Measurements from ENCODE around the gene HELB. TPM values are rescaled to one million over a fixed set of nuclear protein-coding genes. Genes with fewer than 3 reads are reported as not detected.

The HELB gene
- total RNA-seq, 2 experiments from 2014 or later: 42.3 to 43.3 TPM

DNA sequence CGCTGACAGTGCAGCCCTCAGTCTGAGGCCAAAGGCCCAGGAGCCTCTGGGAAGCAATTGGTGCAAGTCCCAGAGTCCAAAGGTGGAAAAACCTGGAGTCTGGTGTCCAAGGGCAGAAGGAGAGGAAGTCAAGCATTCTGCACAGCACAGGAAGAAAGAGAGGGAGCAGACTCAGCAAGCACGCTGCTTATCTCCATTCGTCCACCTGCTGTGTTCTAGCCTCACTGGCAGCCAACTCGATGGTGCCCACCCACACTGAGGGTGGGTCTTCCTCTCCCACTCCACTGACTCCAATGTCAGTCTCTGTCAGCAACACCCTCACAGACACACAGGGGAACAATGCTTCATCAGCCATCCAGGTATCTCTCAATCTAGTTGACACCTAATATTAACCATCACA lies 38.8 kb downstream of the HELB start:
- peaks cover 79% of the 10 kb centered on the region for H3K36me3 Mint-ChIP-seq (ENCODE audit: low read depth)
- H3K4me1 Mint-ChIP-seq: peaks cover 16% of the 10 kb centered on the region
- DNase-seq: no peak
- peaks cover 27% of the 10 kb centered on the region for H3K9me3 Mint-ChIP-seq
- POLR2A ChIA-PET: no interaction called here
- H3K27ac Mint-ChIP-seq: no peak overlapping the region
- CTCF ChIA-PET: no interaction called here
- no peaks in the 10 kb centered on the region for H3K27me3 Mint-ChIP-seq
- H3K4me3 Mint-ChIP-seq: no peak overlapping the region

- peak overlapping the region; percentile 6 for H3K27ac Mint-ChIP-seq
- H3K4me3 Mint-ChIP-seq: no peak overlapping the region
- DNase-seq: no peak
- CTCF ChIA-PET: interaction anchor here (0.6 to 1.4 kb wide), 6 partner anchors 9 to 1575 kb away, joined by 3 to 4 read pairs (median 3); no protein-coding TSS in a partner anchor
- POLR2A ChIA-PET: no interaction called here
- peaks cover 21% of the 10 kb centered on the region for H3K9me3 Mint-ChIP-seq
- peaks cover 81% of the 10 kb centered on the region for H3K36me3 Mint-ChIP-seq (ENCODE audit: low read depth)
- peaks cover 17% of the 10 kb centered on the region for H3K4me1 Mint-ChIP-seq
- no peaks in the 10 kb centered on the region for H3K27me3 Mint-ChIP-seq
Measured at GRCh38 chr12:66345212-66345611, 42.9 kb downstream of the HELB start.

GRCh38 chr12:66345956-66346355 lies 43.7 kb downstream of the HELB start:
- no peak overlapping the region for H3K4me3 Mint-ChIP-seq
- DNase-seq: no peak
- H3K27ac Mint-ChIP-seq: peak overlapping the region; percentile 64
- no peaks in the 10 kb centered on the region for H3K27me3 Mint-ChIP-seq
- H3K4me1 Mint-ChIP-seq: peaks cover 17% of the 10 kb centered on the region
- ChIA-PET POLR2A (no interaction called here), CTCF (interaction anchor here (0.6 to 1.4 kb wide), 3 partner anchors 10 to 1576 kb away, joined by 3 to 4 read pairs (median 3); no protein-coding TSS in a partner anchor)
- peaks cover 15% of the 10 kb centered on the region for H3K9me3 Mint-ChIP-seq
- peaks cover 80% of the 10 kb centered on the region for H3K36me3 Mint-ChIP-seq (ENCODE audit: low read depth)

DNA sequence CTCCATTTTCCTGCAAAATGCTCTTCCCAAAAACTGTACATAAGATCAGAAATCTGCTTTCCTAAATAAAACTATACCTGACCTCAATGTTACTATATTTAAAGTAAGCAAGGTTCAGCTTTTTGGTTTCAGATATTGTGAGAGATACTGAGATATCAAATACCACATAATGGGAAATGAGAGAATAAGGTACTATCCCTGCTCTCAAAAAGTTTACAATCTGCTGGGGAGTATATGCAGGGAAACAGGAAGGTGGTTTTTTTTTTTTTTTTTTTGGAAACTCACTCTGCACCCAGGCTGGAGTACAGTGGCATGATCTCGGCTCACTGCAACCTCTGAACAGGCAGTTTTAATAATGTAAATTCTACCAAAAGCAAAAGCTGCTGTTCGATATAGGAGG lies 49.0 kb downstream of the HELB start:
- Mint-ChIP-seq H3K27ac (no peak overlapping the region), H3K27me3 (no peaks in the 10 kb centered on the region), H3K4me3 (no peak overlapping the region), H3K4me1 (no peaks in the 10 kb centered on the region), H3K9me3 (no peaks in the 10 kb centered on the region), H3K36me3 (ENCODE audit: low read depth) (peaks cover 46% of the 10 kb centered on the region)
- ChIA-PET POLR2A (interaction anchor here (0.6 kb wide), 1 partner anchor 57 kb away, joined by 5 read pairs; no protein-coding TSS in a partner anchor), CTCF (no interaction called here)
- no peak for DNase-seq

DNA sequence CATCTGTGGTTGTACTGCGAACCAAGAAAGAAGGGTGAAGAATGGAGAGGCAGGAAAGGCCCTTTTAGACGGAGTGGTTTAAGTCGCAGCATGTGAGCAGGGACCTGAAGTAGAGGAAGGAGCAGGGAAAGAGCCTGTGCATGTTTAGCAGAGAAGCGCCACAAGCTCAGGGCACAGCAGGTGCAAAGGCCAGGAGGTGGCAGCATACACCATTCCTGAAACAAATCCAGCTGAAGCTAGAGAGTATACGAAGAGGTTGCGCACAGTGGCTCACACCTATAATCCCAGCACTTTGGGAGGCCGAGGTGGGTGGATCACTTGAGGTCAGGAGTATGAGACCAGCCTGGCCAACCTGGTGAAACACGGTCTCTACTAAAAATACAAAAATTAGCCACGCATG lies 49.9 kb downstream of the HELB start:
- peak; percentile 16 for DNase-seq
- H3K4me3 Mint-ChIP-seq: no peak overlapping the region
- CTCF ChIA-PET: no interaction called here
- H3K9me3 Mint-ChIP-seq: no peaks in the 10 kb centered on the region
- no peaks in the 10 kb centered on the region for H3K4me1 Mint-ChIP-seq
- H3K36me3 Mint-ChIP-seq (ENCODE audit: low read depth): peaks cover 37% of the 10 kb centered on the region
- no peaks in the 10 kb centered on the region for H3K27me3 Mint-ChIP-seq
- POLR2A ChIA-PET: no interaction called here
- H3K27ac Mint-ChIP-seq: no peak overlapping the region

- H3K27me3 Mint-ChIP-seq: no peaks in the 10 kb centered on the region
- CTCF ChIA-PET: no interaction called here
- no peaks in the 10 kb centered on the region for H3K9me3 Mint-ChIP-seq
- no peak overlapping the region for H3K27ac Mint-ChIP-seq
- no peak overlapping the region for H3K4me3 Mint-ChIP-seq
- no peaks in the 10 kb centered on the region for H3K4me1 Mint-ChIP-seq
- peaks cover 36% of the 10 kb centered on the region for H3K36me3 Mint-ChIP-seq (ENCODE audit: low read depth)
- POLR2A ChIA-PET: no interaction called here
- no peak for DNase-seq
Measured at GRCh38 chr12:66352899-66353298, 50.6 kb downstream of the HELB start.

DNA sequence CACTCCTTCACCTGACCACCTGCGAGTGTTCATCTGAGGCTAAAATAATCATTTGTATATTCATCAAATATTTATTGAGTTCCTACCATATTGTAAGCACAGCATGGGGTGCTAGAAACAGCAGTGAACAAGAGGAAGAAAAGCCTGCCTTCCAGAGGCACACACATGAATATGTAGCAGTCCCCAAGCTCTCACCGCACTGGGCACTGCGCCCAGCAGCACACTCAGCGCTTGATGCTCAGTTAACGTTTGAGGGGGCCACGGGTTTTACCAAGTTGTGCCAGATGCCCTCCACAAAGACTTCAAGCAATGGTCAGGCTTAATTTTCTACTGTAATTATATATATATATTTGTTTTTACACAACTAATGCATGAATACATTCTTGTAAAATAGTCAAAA lies 52.0 kb downstream of the HELB start:
- peaks cover 27% of the 10 kb centered on the region for H3K36me3 Mint-ChIP-seq (ENCODE audit: low read depth)
- no peaks in the 10 kb centered on the region for H3K4me1 Mint-ChIP-seq
- no peaks in the 10 kb centered on the region for H3K9me3 Mint-ChIP-seq
- ChIA-PET POLR2A (interaction anchor here (1.2 kb wide), 1 partner anchor 30 kb away, joined by 3 read pairs; no protein-coding TSS in a partner anchor), CTCF (no interaction called here)
- DNase-seq: no peak
- no peak overlapping the region for H3K4me3 Mint-ChIP-seq
- no peak overlapping the region for H3K27ac Mint-ChIP-seq
- H3K27me3 Mint-ChIP-seq: no peaks in the 10 kb centered on the region

GRCh38 chr12:66359300-66359699 lies 57.0 kb downstream of the HELB start:
- ChIA-PET CTCF (interaction anchor here (1.3 kb wide), 2 partner anchors 11 to 15 kb away, joined by 3 read pairs; no protein-coding TSS in a partner anchor), POLR2A (no interaction called here)
- H3K9me3 Mint-ChIP-seq: no peaks in the 10 kb centered on the region
- no peaks in the 10 kb centered on the region for H3K27me3 Mint-ChIP-seq
- H3K4me1 Mint-ChIP-seq: no peaks in the 10 kb centered on the region
- H3K36me3 Mint-ChIP-seq (ENCODE audit: low read depth): peaks cover 6% of the 10 kb centered on the region
- no peak overlapping the region for H3K4me3 Mint-ChIP-seq
- no peak overlapping the region for H3K27ac Mint-ChIP-seq
- DNase-seq: no peak

DNA sequence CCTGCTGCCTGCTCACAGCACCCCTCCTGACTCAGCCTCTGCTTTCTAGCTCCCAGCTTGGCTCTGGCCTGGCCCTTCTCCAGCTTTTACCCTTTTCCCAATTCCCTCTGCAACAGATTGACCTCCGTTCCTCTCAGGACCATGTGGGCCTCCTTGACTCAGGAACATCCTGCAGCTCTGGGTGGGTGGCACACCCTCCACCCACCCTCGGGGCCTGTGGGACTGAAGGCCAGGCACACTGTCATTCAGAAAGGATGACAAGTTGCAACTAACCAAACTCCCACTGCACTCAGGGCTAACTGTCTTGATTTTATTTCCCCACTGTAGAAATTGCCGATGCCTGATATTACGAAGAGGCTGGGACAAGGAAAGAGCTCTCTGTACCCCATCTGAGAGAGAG lies 59.4 kb downstream of the HELB start:
- no peaks in the 10 kb centered on the region for H3K9me3 Mint-ChIP-seq
- H3K36me3 Mint-ChIP-seq (ENCODE audit: low read depth): peaks cover 6% of the 10 kb centered on the region
- H3K4me1 Mint-ChIP-seq: no peaks in the 10 kb centered on the region
- no peak overlapping the region for H3K4me3 Mint-ChIP-seq
- H3K27ac Mint-ChIP-seq: no peak overlapping the region
- ChIA-PET POLR2A (no interaction called here), CTCF (interaction anchor here (0.8 to 1.2 kb wide), 3 partner anchors 10 to 83 kb away, joined by 3 to 5 read pairs (median 3); no protein-coding TSS in a partner anchor)
- DNase-seq: no peak
- no peaks in the 10 kb centered on the region for H3K27me3 Mint-ChIP-seq

- ChIA-PET POLR2A (no interaction called here), CTCF (interaction anchor here (1.4 kb wide), 1 partner anchor 11 kb away, joined by 5 read pairs; no protein-coding TSS in a partner anchor)
- Mint-ChIP-seq H3K9me3 (no peaks in the 10 kb centered on the region), H3K36me3 (ENCODE audit: low read depth) (no peaks in the 10 kb centered on the region), H3K4me1 (no peaks in the 10 kb centered on the region), H3K27ac (no peak overlapping the region), H3K4me3 (no peak overlapping the region), H3K27me3 (no peaks in the 10 kb centered on the region)
- no peak for DNase-seq
Measured at GRCh38 chr12:66365718-66366490, 63.6 kb downstream of the HELB start.

GRCh38 chr12:66367015-66367667 lies 64.8 kb downstream of the HELB start:
- ChIA-PET POLR2A (no interaction called here), CTCF (interaction anchor here (0.6 to 1.4 kb wide), 2 partner anchors 9 to 220 kb away, joined by 3 to 5 read pairs; no protein-coding TSS in a partner anchor)
- H3K36me3 Mint-ChIP-seq (ENCODE audit: low read depth): no peaks in the 10 kb centered on the region
- H3K27me3 Mint-ChIP-seq: no peaks in the 10 kb centered on the region
- no peak overlapping the region for H3K27ac Mint-ChIP-seq
- no peak overlapping the region for H3K4me3 Mint-ChIP-seq
- H3K9me3 Mint-ChIP-seq: no peaks in the 10 kb centered on the region
- DNase-seq: no peak
- H3K4me1 Mint-ChIP-seq: no peaks in the 10 kb centered on the region

- no peak overlapping the region for H3K27ac Mint-ChIP-seq
- ChIA-PET POLR2A (no interaction called here), CTCF (interaction anchor here (0.7 to 0.9 kb wide), 2 partner anchors 10 to 11 kb away, joined by 3 read pairs; no protein-coding TSS in a partner anchor)
- DNase-seq: no peak
- H3K4me1 Mint-ChIP-seq: no peaks in the 10 kb centered on the region
- H3K4me3 Mint-ChIP-seq: no peak overlapping the region
- H3K27me3 Mint-ChIP-seq: no peaks in the 10 kb centered on the region
- H3K36me3 Mint-ChIP-seq (ENCODE audit: low read depth): peaks cover 5% of the 10 kb centered on the region
- H3K9me3 Mint-ChIP-seq: no peaks in the 10 kb centered on the region
Measured at GRCh38 chr12:66371982-66372381, 69.7 kb downstream of the HELB start.

- ChIA-PET POLR2A (no interaction called here), CTCF (interaction anchor here (0.6 kb wide), 1 partner anchor 26 kb away, joined by 3 read pairs; no protein-coding TSS in a partner anchor)
- no peak for DNase-seq
- no peak overlapping the region for H3K27ac Mint-ChIP-seq
- H3K27me3 Mint-ChIP-seq: no peaks in the 10 kb centered on the region
- H3K36me3 Mint-ChIP-seq (ENCODE audit: low read depth): peaks cover 5% of the 10 kb centered on the region
- H3K9me3 Mint-ChIP-seq: no peaks in the 10 kb centered on the region
- H3K4me1 Mint-ChIP-seq: no peaks in the 10 kb centered on the region
- no peak overlapping the region for H3K4me3 Mint-ChIP-seq
Measured at GRCh38 chr12:66375560-66375959, 73.3 kb downstream of the HELB start.
